ENCODE results near the gene IKZF5.

The IKZF5 gene, protein sequence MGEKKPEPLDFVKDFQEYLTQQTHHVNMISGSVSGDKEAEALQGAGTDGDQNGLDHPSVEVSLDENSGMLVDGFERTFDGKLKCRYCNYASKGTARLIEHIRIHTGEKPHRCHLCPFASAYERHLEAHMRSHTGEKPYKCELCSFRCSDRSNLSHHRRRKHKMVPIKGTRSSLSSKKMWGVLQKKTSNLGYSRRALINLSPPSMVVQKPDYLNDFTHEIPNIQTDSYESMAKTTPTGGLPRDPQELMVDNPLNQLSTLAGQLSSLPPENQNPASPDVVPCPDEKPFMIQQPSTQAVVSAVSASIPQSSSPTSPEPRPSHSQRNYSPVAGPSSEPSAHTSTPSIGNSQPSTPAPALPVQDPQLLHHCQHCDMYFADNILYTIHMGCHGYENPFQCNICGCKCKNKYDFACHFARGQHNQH

DNA sequence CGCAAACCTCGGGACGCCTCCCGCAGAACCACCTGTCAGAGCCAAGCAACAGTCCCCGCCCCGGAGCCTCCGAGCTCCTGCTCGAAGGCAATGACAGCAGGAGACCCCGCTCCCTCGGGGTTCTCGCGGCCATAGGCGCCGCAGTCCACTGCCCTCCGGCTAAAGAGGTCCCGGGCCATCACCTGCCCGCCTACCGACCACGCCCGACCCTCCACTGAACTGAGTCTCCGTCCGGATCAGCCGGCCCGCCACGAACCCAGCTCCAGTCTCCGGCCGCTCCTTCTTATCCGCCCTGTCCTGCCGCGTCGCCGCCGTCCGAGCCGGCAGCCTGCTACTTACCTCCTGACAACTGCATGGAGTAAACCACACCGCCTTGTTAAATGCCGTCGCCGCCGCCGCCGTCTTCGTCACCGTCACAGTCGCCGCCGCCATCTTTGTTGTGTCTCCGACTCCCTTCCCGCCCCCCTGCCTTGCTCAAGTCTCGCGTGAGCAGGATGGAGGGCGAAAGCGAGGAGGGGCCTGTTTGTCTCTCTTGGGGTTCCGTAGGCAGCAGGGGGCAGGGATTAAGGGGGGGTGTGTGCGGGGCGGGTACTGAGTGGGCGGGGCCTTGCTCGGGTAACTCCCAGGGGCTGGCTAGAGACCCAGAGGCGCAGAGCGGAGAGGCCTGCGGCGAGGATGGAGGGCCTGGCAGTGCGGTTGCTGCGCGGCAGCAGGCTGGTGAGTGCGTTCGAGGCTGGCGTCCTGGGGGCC is at the start of gene IKZF5, which contains the start of gene ACADSB:
TSS of gene IKZF5 (minus strand) at position 441 of the 750 bp plus-strand sequence. CDS start 10,170 bp downstream, outside the sequence.
TSS of gene ACADSB (plus strand) at position 652 of the 750 bp plus-strand sequence. CDS start at position 676, 24 bp downstream.
- H3K4me3 ChIP-seq (ENCODE audit: low read depth, low read length), result peak within 1 kb of the TSS; percentile 96
- DNase-seq (ENCODE audit: low read depth), result peak; percentile 95

DNA sequence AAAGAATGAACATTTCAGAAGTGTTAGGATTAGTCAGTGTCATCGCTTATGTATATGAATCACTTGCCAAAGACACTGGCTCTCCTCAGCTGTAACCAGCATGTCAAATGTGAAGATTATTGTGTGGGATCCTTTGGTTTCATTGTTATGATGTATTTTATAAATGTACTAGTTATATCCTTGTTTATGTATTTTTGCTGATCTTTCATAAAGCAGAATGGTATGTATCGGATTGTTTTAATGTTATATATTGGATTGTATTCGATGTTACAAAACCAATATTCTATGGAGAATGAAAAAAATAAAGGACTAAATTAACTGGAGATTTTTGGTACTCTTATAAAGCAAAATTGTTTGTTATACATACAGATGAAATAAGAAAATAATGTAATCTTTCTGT is 49.4 kb upstream of the IKZF5 start:
- no peak overlapping the region for H3K4me3 ChIP-seq (ENCODE audit: low read depth, low read length)
- no peak for DNase-seq (ENCODE audit: low read depth)

DNA sequence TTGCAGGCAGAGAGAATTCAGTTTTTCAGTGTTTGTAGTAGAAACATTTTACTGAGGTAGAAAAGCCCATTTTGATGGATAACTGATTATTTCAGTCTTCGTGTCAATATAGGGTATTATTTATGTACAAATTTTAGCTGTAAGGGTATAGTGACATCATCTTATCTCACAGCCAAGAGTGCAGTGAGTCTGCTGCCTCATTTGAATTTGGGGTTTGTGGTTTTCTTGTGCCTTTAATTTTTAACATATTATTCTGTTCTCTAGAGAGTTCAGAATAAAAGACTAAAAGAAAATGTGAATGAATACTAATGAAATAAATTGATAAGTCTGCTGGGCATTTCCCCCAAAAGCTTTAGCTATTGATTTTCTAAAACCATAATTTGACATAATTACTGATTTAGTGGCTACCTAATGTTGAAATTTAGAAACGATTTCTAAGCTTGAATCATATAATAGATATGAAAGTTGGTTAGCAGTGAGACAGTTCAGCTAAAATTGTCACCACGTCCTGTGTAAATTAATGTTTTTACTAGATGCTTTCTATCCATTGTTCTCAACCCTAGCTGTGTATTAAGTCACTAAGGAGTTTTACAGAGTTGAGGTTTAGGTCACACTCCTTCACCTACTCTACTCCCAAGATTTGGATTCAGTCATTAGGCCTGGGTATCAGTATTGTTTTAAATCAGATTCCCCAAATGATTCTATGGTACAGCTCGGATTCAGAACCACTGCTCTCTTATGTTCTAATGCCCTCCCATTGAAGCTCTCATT is 37.6 kb upstream of the IKZF5 start:
- H3K4me3 ChIP-seq (ENCODE audit: low read depth, low read length), result no peak overlapping the region
- no peak for DNase-seq (ENCODE audit: low read depth)

DNA sequence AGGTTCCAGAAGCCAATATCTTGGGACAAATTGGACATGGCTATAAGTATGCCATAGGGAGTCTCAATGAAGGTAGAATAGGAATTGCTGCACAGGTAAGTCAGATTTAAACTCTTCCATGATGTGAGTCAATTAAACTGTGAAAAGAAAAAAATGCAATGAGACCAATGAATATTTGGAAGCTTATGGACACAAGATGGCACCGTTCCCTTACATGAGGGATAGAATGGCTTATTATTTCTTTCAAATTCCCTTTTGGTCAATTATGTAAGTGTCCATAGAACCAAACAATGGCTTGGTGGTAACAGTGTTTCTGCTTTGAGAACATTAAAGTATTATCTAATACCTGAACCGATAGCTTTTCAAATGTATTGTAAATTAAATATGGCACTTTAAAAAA is 35.8 kb upstream of the IKZF5 start:
- no peak overlapping the region for H3K4me3 ChIP-seq (ENCODE audit: low read depth, low read length)
- DNase-seq (ENCODE audit: low read depth), result no peak

DNA sequence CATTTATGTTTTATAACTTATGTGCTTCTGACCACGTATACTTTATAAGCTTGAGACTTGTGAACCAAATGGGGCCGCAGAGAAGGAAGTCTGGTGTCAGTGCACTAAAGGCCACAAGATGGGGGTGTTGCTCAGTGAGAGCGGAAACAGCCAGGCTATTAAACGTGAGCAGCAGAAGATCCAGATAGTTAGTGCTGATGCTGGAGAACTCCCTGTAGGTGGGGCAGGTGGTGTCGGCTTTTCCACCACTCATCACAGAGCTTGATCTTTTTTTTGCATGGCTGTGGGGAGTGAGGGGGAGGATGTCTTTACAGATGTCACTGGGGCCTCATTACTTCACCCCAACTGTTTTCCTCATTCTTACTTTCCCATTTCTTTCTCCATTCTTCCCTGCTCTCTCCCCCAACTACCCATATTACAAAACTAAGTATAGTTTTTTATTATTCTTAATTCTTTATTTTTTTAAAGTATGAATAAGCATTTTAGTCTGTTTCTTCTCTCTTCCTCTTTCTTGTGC is 34.9 kb upstream of the IKZF5 start:
- DNase-seq (ENCODE audit: low read depth), result peak; percentile 14
- H3K4me3 ChIP-seq (ENCODE audit: low read depth, low read length), result no peak overlapping the region

DNA sequence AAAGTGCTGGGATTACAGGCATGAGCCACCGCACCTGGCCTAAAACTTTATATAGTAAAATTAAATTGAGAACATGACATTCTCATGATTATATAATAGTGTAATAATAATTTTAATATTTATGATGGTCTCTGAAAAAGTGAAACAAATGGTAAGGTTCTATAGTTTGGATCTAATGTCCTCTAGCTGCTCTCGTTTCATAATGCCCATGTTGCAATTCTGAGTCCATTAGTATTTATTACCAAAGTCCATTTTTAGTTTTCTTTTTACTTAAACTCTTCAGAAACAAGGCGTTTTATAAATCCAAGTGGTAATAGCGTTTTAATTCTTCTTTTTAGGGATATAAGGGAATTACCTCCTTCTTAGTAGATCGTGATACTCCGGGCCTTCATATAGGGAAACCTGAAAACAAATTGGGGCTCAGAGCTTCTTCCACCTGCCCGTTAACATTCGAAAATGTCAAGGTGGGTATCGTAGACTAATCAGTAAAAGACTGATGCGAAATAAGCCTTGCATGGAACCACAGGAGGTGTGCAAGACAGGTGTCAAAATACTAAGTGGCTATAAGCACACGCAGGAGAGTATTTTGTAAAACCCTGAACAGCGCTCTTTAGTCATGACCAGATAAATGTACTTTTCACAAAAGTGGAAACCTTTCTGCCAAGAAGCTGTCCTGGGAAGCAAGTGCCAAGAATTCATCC is 34.3 kb upstream of the IKZF5 start:
- H3K4me3 ChIP-seq (ENCODE audit: low read depth, low read length), result no peak overlapping the region
- no peak for DNase-seq (ENCODE audit: low read depth)

DNA sequence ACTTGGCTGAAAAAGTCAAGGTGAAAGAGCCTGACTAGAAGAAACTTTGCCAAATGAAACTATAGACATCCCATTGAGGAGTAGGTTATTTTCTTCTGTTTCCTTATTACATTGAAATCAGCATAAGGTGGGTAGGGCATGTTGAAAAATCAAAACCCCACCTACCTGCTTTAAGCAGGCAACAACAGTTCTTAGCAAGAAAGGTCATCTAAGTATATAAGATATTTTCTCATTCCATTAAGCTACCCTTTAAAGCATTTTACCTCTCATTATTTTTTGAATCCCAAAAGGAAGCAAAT is 31.0 kb upstream of the IKZF5 start:
- no peak overlapping the region for H3K4me3 ChIP-seq (ENCODE audit: low read depth, low read length)
- DNase-seq (ENCODE audit: low read depth), result no peak

DNA sequence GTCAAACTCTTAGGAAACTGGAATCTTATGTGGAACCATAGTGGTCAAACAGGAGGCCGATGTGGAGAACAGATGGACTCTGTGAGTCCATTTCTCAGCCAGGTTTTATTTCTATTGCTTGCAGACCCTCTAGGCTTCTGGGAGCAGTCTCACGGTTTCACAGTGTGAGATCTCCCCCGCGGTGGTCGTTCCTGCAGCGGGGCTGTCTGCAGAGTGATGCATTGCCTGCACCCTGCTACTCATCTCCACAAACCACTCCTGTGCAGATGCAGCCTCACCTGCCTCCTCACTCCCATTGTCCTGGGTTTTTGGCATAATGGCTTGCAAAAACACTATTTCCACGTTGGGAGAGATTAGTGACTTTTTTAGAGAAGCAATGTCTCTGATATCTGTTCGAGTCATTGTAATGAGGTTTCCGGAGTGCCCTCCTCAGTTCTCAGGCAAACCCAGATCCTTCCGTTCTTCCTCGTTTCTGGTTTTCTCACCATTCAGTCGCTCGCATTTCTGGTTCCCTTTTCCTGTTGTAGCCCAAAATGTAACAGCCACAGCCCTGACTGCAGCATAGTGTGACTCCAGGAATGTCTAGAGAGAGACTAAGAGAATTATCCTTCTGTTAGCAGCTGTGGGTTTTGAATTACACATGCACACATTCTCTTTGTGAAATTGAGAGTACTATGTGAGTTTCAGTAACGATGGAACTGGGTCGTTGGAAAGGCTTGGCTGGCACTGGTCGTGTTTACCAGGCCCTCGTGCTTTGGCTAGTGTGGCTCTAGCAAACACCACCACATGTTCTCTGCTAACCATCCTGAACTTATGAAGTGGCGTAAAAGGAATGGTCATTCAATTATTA is 30.4 kb upstream of the IKZF5 start:
- no peak for DNase-seq (ENCODE audit: low read depth)

DNA sequence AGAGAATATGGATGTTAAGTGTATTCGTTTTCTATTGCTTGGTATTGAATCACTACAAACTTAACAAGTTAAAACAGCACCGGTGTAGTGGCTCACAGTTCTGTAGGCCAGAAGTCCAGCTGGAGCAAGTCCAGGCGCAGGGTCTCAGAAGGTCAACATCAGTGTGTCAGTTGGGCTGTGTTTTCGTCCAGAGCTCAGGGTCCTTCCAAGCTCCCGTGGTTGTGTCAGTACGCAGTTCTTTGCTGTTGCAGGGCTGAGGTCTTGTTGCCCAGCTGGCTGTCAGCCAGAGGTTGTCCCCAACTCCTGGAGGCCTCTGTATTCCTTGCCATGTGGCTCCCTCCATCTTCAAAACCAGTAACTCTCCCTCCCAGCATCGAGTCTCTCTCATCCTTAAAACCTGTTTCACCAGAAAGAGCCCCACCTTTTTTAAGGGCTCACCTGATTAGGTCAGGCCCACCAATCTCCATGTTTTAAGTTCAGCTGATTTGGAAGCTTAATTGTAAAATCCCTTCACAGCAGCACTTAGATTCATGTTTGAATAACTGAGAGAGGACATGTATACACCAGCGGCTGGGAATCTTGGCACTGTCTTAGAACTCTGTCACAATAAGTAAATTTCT is 27.0 kb upstream of the IKZF5 start:
- H3K4me3 ChIP-seq (ENCODE audit: low read depth, low read length), result no peak overlapping the region
- DNase-seq (ENCODE audit: low read depth), result no peak

More for the DNA sequence above, 30.4 kb upstream of the IKZF5 start:
- H3K4me3 ChIP-seq (ENCODE audit: low read depth, low read length), result no peak overlapping the region

DNA sequence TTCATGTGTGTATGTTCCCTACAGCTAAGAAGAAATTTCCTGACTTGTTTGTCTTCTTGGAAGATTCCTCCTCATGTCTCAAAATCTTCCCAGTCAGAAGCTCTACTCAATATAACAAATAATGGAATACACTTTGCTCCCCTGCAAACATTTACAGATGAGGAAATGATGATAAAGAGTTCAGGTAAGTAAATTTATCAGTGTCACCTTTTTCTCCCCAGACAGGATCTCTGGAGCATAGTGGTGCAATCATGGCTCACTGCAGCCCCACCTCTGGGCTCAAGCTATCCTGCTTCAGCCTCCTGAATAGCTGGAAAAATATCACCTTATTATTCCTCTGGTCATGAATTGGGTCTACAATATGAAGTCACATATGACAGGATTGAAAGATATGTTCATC is 25.7 kb upstream of the IKZF5 start:
- no peak overlapping the region for H3K4me3 ChIP-seq (ENCODE audit: low read depth, low read length)
- DNase-seq (ENCODE audit: low read depth), result no peak

DNA sequence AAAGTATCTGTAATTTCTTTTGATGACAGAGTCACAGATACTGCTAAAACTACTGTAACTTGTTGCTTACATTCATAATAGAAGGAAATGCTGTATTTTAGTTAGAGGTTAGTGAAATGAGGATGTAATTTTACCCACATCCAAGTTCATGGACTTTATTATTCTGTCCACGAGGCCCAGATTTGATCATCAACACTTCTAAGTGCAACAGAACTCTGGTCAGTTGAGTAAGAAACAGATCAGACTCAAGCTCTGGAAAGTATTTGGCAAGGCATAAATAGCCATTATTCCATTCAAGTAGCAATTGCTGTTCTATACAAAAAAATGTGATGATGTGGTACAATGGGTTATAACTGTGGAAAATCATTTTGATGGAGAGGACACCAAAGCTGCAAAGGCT is 22.5 kb upstream of the IKZF5 start:
- no peak for DNase-seq (ENCODE audit: low read depth)
- H3K4me3 ChIP-seq (ENCODE audit: low read depth, low read length), result no peak overlapping the region

DNA sequence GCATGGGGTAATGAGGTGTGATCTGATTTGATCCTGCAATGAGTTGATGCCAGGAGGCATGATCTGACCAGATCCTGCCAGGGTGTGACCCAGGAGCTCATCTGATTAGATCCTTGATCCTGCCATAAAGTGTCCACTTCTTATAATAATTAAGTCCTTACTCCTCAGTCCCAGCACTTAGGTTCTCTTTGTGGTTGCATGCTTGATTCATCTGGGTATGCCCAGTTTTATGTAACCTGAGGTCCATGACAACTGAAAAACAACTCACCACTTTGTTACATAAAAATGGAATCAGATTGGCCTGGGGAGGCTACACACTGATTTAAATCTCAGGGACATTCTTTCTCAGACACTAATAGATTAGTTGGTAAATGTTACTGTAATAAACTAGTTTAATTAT is 19.3 kb upstream of the IKZF5 start:
- DNase-seq (ENCODE audit: low read depth), result no peak
- no peak overlapping the region for H3K4me3 ChIP-seq (ENCODE audit: low read depth, low read length)

DNA sequence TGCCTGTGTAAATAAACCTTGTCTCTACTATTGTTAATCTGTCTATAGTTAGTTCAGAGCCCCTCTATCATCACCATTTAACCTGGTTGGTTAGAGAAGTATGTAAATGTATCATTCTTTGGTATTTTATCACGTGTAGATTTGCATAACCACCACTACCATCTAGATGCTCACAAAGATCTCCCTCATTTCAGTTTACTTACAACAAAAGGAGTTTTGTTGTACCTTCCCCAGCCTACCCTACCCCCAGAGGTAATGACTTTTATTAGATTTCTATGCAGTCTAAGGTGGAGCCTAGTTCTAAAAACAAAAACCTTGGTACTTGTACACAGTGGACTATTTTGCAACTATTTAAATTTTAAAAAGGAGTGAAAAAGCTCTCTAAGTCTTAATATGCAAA is 17.7 kb upstream of the IKZF5 start:
- DNase-seq (ENCODE audit: low read depth), result no peak
- no peak overlapping the region for H3K4me3 ChIP-seq (ENCODE audit: low read depth, low read length)

DNA sequence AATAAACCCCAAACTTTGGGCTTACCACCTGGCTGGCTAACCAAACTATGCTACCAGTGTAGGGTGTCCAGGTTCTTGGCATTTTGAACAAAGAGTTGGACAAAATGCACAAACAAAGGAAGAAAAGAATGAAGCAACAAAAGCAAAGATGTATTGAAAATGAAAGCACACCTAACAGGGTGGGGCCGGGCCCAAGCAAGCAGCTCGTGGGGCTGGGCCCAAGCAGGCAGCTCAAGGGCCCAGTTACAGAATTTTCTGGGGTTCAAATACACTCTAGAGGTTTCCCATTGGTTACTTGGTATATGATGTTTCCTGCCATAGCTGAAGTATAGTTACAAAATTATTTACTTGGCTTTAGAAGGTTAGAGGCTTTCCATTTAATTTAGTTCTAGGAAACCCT is 15.9 kb upstream of the IKZF5 start:
- no peak for DNase-seq (ENCODE audit: low read depth)
- H3K4me3 ChIP-seq (ENCODE audit: low read depth, low read length), result no peak overlapping the region

DNA sequence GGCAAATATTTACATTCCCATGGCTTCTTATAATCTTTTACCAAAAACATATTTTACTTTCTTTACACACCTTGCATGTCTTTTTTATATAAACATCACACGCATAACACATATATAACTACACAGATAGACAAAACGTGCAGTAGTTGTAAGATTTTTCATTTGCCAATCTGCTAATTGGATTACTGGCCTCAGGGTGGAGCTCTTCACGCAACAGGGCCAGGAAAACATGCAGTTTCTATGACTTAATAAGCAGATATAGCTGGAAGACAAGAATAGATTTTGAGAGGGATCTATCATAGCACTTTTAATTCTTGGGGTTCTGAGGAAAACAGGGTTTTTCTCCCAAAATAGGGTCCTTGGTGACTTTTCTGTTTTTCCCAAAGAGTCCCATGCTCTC is 12.9 kb upstream of the IKZF5 start:
- DNase-seq (ENCODE audit: low read depth), result no peak
- H3K4me3 ChIP-seq (ENCODE audit: low read depth, low read length), result no peak overlapping the region

DNA sequence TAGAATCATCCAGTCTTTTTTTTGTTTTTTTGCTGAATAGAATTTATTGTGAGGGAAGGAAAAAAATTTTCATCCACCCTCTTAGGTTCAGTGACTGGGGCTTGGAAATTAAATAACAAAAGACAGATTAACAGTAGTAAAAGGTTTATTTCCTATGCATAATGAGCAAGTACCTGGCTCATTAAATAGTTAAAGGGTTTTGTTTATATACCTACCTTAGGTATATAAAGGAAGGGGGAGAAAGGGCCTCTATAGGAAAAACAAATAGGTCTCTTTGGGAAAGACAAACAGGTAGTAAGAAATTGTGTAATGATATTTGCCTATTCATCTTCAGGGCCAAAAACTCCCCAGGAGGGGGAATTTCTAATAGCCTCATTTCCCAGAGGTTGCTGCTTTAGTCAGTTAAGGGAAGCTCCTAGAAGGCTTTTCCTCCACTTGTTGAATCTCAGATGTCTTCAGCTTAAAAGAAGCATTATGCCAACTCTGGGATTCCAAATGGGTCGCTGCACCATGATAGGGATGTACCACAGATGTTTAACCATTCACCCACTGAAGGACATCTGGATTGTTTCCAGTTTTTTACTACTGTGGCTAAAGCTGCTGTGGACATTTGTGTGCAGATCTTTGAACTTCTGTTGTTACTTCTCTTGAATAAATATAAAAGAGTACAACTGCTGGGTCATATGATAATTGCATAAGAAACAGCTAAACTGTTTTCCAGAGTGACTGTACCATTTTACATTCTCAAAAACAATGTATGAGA is 11.5 kb upstream of the IKZF5 start:
- H3K4me3 ChIP-seq (ENCODE audit: low read depth, low read length), result no peak overlapping the region
- DNase-seq (ENCODE audit: low read depth), result no peak

DNA sequence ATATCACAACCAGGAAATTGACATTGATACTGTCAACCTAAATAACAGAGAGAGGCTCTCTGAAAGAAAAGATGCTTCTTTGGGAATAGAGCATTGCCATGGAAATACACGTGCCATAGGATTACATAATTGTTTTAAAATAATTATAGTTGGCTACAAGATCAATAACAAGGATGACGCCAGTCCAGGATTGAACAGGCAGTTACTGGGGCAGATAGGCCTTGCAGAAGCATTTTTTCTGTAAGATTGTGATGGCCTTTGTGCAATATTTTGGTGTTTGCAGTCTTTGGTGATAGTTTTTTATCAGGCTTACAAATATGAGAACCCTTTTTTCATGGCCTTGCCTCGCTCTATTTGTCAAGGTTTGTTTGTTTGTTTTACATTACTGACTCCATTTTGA is 10.7 kb upstream of the IKZF5 start:
- H3K4me3 ChIP-seq (ENCODE audit: low read depth, low read length), result no peak overlapping the region
- no peak for DNase-seq (ENCODE audit: low read depth)
